ENCODE measurements around the gene DNAH10. TPM values are rescaled to one million over a fixed set of nuclear protein-coding genes. Genes with fewer than 3 reads are reported as not detected.

DNAH10 gene
- total and polyA plus RNA-seq, 10 of the 15 experiments (the other 5 are each of a cell fraction or from before 2014, with no cell fraction given) = 0.01 to 0.32 (median 0.06) TPM

- no peak for TF ChIP-seq NKRF (conservative IDR thresholded peaks at IDR 0.05)
- no peak for TF ChIP-seq SP1 (IDR thresholded peaks at IDR 0.05; ENCODE audit: low read depth, low read length)
- TF ChIP-seq ZBED1 (IDR thresholded peaks at IDR 0.05; ENCODE audit: borderline replicate concordance) = peak; percentile 22; the same call in 1 of the 2 replicates
- 0 out of 2 replicates have a peak, but pooled peaks have one; percentile 12 for TF ChIP-seq TAF1 (IDR thresholded peaks at IDR 0.05; ENCODE audit: borderline replicate concordance, low read depth, low read length)
- TF ChIP-seq CREM (IDR thresholded peaks at IDR 0.05; ENCODE audit: low read depth) = peak; percentile 43; the same call in 1 of the 2 replicates
- TF ChIP-seq NBN (IDR thresholded peaks at IDR 0.05) = 0 out of 2 replicates have a peak, but pooled peaks have one; percentile 8
- TF ChIP-seq SPI1 (IDR thresholded peaks at IDR 0.05; ENCODE audit: borderline replicate concordance, insufficient read depth, low read depth, low read length) = 0 out of 2 replicates have a peak, but pooled peaks have one; percentile 7
- TF ChIP-seq MXI1 (IDR thresholded peaks at IDR 0.05; ENCODE audit: low read depth, low read length) = no peak
- TF ChIP-seq JUNB (IDR thresholded peaks at IDR 0.05) = 0 out of 2 replicates have a peak, but pooled peaks have one; percentile 16
- peak; percentile 51; the same call in 1 of the 2 replicates for TF ChIP-seq POLR2AphosphoS5 (IDR thresholded peaks at IDR 0.05; ENCODE audit: low read length)
- TF ChIP-seq CREB1 (IDR thresholded peaks at IDR 0.05; ENCODE audit: low read depth) = no peak
- TF ChIP-seq PKNOX1 (IDR thresholded peaks at IDR 0.05) = peak; percentile 90
- 0 out of 2 replicates have a peak, but pooled peaks have one; percentile 46 for TF ChIP-seq ATF2 (IDR thresholded peaks at IDR 0.05; ENCODE audit: low read length)
- TF ChIP-seq USF1 (IDR thresholded peaks at IDR 0.05; ENCODE audit: borderline replicate concordance, extremely low read length, insufficient read depth, low read depth, low read length) = no peak
- TF ChIP-seq NFIC (IDR thresholded peaks at IDR 0.05; ENCODE audit: low read depth, low read length) = peak; percentile 57; the same call in 1 of the 2 replicates
- no peak; the same call in 1 of the 2 replicates for TF ChIP-seq ZBTB40 (IDR thresholded peaks at IDR 0.05; ENCODE audit: borderline replicate concordance)
- 0 out of 4 replicates have a peak, but pooled peaks of 1 of the 2 experiments have one; percentile 47 for TF ChIP-seq CEBPB (IDR thresholded peaks at IDR 0.05; ENCODE audit: borderline replicate concordance in 1 of 2, low read depth in 2 of 2, low read length in 2 of 2)
Measured at GRCh38 chr12:123713823-123714585, 48.1 kb upstream of the DNAH10 start (continued).
